ENCODE data around the gene C1orf21. TPM values are rescaled to one million over a fixed set of nuclear protein-coding genes. Genes with fewer than 3 reads are reported as not detected.
"Not testable (repeated sequence)": the region's sequence is repeated elsewhere in the genome, so short reads cannot be mapped to it uniquely, and the experiment has no call there.

The C1orf21 gene
- 1 to 10 TPM; 3.0 to 4.6 TPM for total RNA-seq

GRCh38 chr1:184386312-184387068 lies at the start of gene C1orf21:
C1orf21 (plus strand) TSS chr1:184387029; CDS start chr1:184477510, 90,481 bp downstream.
- peak within 1 kb of the TSS; percentile 36 for H3K27ac Mint-ChIP-seq
- H3K27me3 Mint-ChIP-seq (ENCODE audit: low read depth) = peaks cover 79% of the 10 kb centered on the region
- DNase-seq = peak; percentile 86
- peaks cover 0 to 3% of the 10 kb centered on the region in 2 donors for H3K36me3 Mint-ChIP-seq (ENCODE audit: insufficient read depth in 2 of 2)
- peaks cover 20% of the 10 kb centered on the region for H3K4me1 Mint-ChIP-seq (ENCODE audit: low read depth)
- no peaks in the 10 kb centered on the region for H3K9me3 Mint-ChIP-seq
- peak within 1 kb of the TSS; percentile 89 to 97 for H3K4me3 Mint-ChIP-seq
- peak; percentile 92 to 93 for ATAC-seq (replicated peaks in 1 of 2)

- H3K27me3 Mint-ChIP-seq (ENCODE audit: low read depth) = peaks cover 13% of the 10 kb centered on the region
- not testable (repeated sequence) for H3K36me3 Mint-ChIP-seq (ENCODE audit: insufficient read depth in 2 of 2); H3K9me3 Mint-ChIP-seq; DNase-seq; H3K27ac Mint-ChIP-seq; H3K4me3 Mint-ChIP-seq; H3K4me1 Mint-ChIP-seq (ENCODE audit: low read depth); ATAC-seq (replicated peaks in 1 of 2)
These were observed 49.0 kb upstream of the C1orf21 start for GRCh38 chr1:184337865-184338264.

- peaks cover 9% of the 10 kb centered on the region for H3K27me3 Mint-ChIP-seq (ENCODE audit: low read depth)
- H3K4me1 Mint-ChIP-seq (ENCODE audit: low read depth) = no peaks in the 10 kb centered on the region
- no peak overlapping the region for H3K27ac Mint-ChIP-seq
- ATAC-seq (replicated peaks in 1 of 2) (no peak), DNase-seq (no peak)
- H3K4me3 Mint-ChIP-seq = no peak overlapping the region
- H3K36me3 Mint-ChIP-seq (ENCODE audit: insufficient read depth in 2 of 2) = no peaks in the 10 kb centered on the region
- peaks cover 4 to 9% of the 10 kb centered on the region in 2 donors for H3K9me3 Mint-ChIP-seq
These were observed 45.8 kb upstream of the C1orf21 start for GRCh38 chr1:184340984-184341383.

GRCh38 chr1:184350573-184350972 lies 36.3 kb upstream of the C1orf21 start:
- DNase-seq (no peak), ATAC-seq (replicated peaks in 1 of 2) (no peak)
- H3K4me1 Mint-ChIP-seq (ENCODE audit: low read depth) = no peaks in the 10 kb centered on the region
- H3K4me3 Mint-ChIP-seq = no peak overlapping the region
- H3K27me3 Mint-ChIP-seq (ENCODE audit: low read depth) = peaks cover 18% of the 10 kb centered on the region
- no peaks in the 10 kb centered on the region for H3K9me3 Mint-ChIP-seq
- no peak overlapping the region for H3K27ac Mint-ChIP-seq
- H3K36me3 Mint-ChIP-seq (ENCODE audit: insufficient read depth in 2 of 2) = no peaks in the 10 kb centered on the region

GRCh38 chr1:184351416-184351975 lies 35.3 kb upstream of the C1orf21 start:
- no peaks in the 10 kb centered on the region for H3K36me3 Mint-ChIP-seq (ENCODE audit: insufficient read depth in 2 of 2)
- no peak overlapping the region for H3K4me3 Mint-ChIP-seq
- H3K9me3 Mint-ChIP-seq = no peaks in the 10 kb centered on the region
- H3K27me3 Mint-ChIP-seq (ENCODE audit: low read depth) = peaks cover 24% of the 10 kb centered on the region
- no peaks in the 10 kb centered on the region for H3K4me1 Mint-ChIP-seq (ENCODE audit: low read depth)
- no peak for DNase-seq
- no peak for ATAC-seq (replicated peaks in 1 of 2)
- H3K27ac Mint-ChIP-seq = no peak overlapping the region

GRCh38 chr1:184352776-184353175 lies 34.1 kb upstream of the C1orf21 start:
- H3K4me1 Mint-ChIP-seq (ENCODE audit: low read depth) = no peaks in the 10 kb centered on the region
- ATAC-seq (replicated peaks in 1 of 2) (no peak), DNase-seq (no peak)
- no peaks in the 10 kb centered on the region for H3K36me3 Mint-ChIP-seq (ENCODE audit: insufficient read depth in 2 of 2)
- H3K4me3 Mint-ChIP-seq = no peak overlapping the region
- peaks cover 31% of the 10 kb centered on the region for H3K27me3 Mint-ChIP-seq (ENCODE audit: low read depth)
- H3K9me3 Mint-ChIP-seq = no peaks in the 10 kb centered on the region
- H3K27ac Mint-ChIP-seq = no peak overlapping the region

GRCh38 chr1:184354719-184355118 lies 32.1 kb upstream of the C1orf21 start:
- no peaks in the 10 kb centered on the region for H3K9me3 Mint-ChIP-seq
- no peak overlapping the region for H3K27ac Mint-ChIP-seq
- no peak for ATAC-seq (replicated peaks in 1 of 2)
- no peak for DNase-seq
- no peaks in the 10 kb centered on the region for H3K4me1 Mint-ChIP-seq (ENCODE audit: low read depth)
- no peak overlapping the region for H3K4me3 Mint-ChIP-seq
- H3K27me3 Mint-ChIP-seq (ENCODE audit: low read depth) = peaks cover 31% of the 10 kb centered on the region
- no peaks in the 10 kb centered on the region for H3K36me3 Mint-ChIP-seq (ENCODE audit: insufficient read depth in 2 of 2)

- Mint-ChIP-seq H3K27ac (no peak overlapping the region), H3K27me3 (ENCODE audit: low read depth) (peaks cover 31% of the 10 kb centered on the region)
These were observed 29.9 kb upstream of the C1orf21 start for GRCh38 chr1:184356891-184357290.

GRCh38 chr1:184358256-184358655 lies 28.6 kb upstream of the C1orf21 start:
- Mint-ChIP-seq H3K27me3 (ENCODE audit: low read depth) (peaks cover 23% of the 10 kb centered on the region), H3K36me3 (ENCODE audit: insufficient read depth in 2 of 2) (no peaks in the 10 kb centered on the region), H3K4me1 (ENCODE audit: low read depth) (no peaks in the 10 kb centered on the region), H3K27ac (no peak overlapping the region), H3K4me3 (no peak overlapping the region), H3K9me3 (no peaks in the 10 kb centered on the region)
- DNase-seq (no peak), ATAC-seq (replicated peaks in 1 of 2) (no peak)

More at GRCh38 chr1:184356891-184357290, 29.9 kb upstream of the C1orf21 start:
- ATAC-seq (replicated peaks in 1 of 2) (no peak), DNase-seq (no peak)
- no peaks in the 10 kb centered on the region for H3K4me1 Mint-ChIP-seq (ENCODE audit: low read depth)
- H3K9me3 Mint-ChIP-seq = no peaks in the 10 kb centered on the region
- no peaks in the 10 kb centered on the region for H3K36me3 Mint-ChIP-seq (ENCODE audit: insufficient read depth in 2 of 2)
- H3K4me3 Mint-ChIP-seq = no peak overlapping the region

GRCh38 chr1:184359909-184360308 lies 26.9 kb upstream of the C1orf21 start:
- no peak for ATAC-seq (replicated peaks in 1 of 2)
- H3K4me3 Mint-ChIP-seq = no peak overlapping the region
- H3K36me3 Mint-ChIP-seq (ENCODE audit: insufficient read depth in 2 of 2) = no peaks in the 10 kb centered on the region
- H3K27ac Mint-ChIP-seq = no peak overlapping the region
- DNase-seq = no peak
- H3K9me3 Mint-ChIP-seq = no peaks in the 10 kb centered on the region
- H3K27me3 Mint-ChIP-seq (ENCODE audit: low read depth) = peaks cover 20% of the 10 kb centered on the region
- H3K4me1 Mint-ChIP-seq (ENCODE audit: low read depth) = no peaks in the 10 kb centered on the region

GRCh38 chr1:184362876-184363275 lies 24.0 kb upstream of the C1orf21 start:
- Mint-ChIP-seq H3K27me3 (ENCODE audit: low read depth) (no peaks in the 10 kb centered on the region), H3K4me3 (no peak overlapping the region)

GRCh38 chr1:184365699-184366098 lies 21.1 kb upstream of the C1orf21 start:
- no peak overlapping the region for H3K27ac Mint-ChIP-seq
- H3K4me3 Mint-ChIP-seq = no peak overlapping the region

More at GRCh38 chr1:184362876-184363275, 24.0 kb upstream of the C1orf21 start:
- Mint-ChIP-seq H3K36me3 (ENCODE audit: insufficient read depth in 2 of 2) (no peaks in the 10 kb centered on the region), H3K9me3 (no peaks in the 10 kb centered on the region), H3K27ac (no peak overlapping the region), H3K4me1 (ENCODE audit: low read depth) (no peaks in the 10 kb centered on the region)
- DNase-seq (no peak), ATAC-seq (replicated peaks in 1 of 2) (no peak)

GRCh38 chr1:184366997-184367396 lies 19.8 kb upstream of the C1orf21 start:
- Mint-ChIP-seq H3K36me3 (ENCODE audit: insufficient read depth in 2 of 2) (no peaks in the 10 kb centered on the region), H3K4me3 (no peak overlapping the region), H3K27me3 (ENCODE audit: low read depth) (no peaks in the 10 kb centered on the region), H3K4me1 (ENCODE audit: low read depth) (no peaks in the 10 kb centered on the region), H3K9me3 (no peaks in the 10 kb centered on the region), H3K27ac (no peak overlapping the region)
- DNase-seq = no peak
- no peak for ATAC-seq (replicated peaks in 1 of 2)

More at GRCh38 chr1:184365699-184366098, 21.1 kb upstream of the C1orf21 start:
- H3K36me3 Mint-ChIP-seq (ENCODE audit: insufficient read depth in 2 of 2) = no peaks in the 10 kb centered on the region
- ATAC-seq (replicated peaks in 1 of 2) (no peak), DNase-seq (no peak)
- no peaks in the 10 kb centered on the region for H3K4me1 Mint-ChIP-seq (ENCODE audit: low read depth)
- no peaks in the 10 kb centered on the region for H3K27me3 Mint-ChIP-seq (ENCODE audit: low read depth)
- H3K9me3 Mint-ChIP-seq = no peaks in the 10 kb centered on the region
